Hematopoietic multipotent progenitor cell (in vitro differentiated cells): ENCODE data around the gene NACC1. TPM values are rescaled to one million over a fixed set of nuclear protein-coding genes. Genes with fewer than 3 reads are reported as not detected.

ENCODE experiments used
- DNase-seq, 3 donors: peaks; one replicate each; pipeline ENCODE4 v3.0.0-alpha.2; 2011 to 2015; ENCODE audit warnings: low read depth in 2 of 3, low spot score in 2 of 3
- total RNA-seq: library from RNA; depleted of rRNA; stranded (reverse); fragments of >200 nt; gene quantifications from one replicate; pipeline ENCODE4 v1.2.3, GENCODE V29; 2012

Gene NACC1
- total RNA-seq, 1 donor, result 73.5 TPM

- DNase-seq, result no peak
Observed at GRCh38 chr19:13118424-13119193, 545 bp downstream of the NACC1 start.

DNA sequence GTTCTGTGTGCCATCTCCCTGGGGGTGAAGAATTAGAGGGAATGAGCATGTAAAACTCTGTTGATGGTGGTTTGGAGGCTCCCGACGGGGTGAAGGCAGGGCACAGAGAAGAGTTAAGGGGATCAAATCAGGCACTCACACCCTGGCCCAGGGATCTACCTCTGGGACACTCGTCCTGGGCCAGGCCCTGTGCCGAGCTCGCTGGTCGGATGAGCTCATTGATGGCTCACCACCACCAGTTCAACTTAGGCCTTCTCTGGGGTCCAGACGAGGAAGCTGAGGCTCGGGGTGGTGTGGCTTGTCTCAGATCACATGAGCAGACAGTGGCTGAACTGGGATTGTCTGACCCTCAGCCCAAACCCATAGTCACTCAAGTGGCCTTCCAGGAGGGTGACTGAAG is 1.6 kb downstream of the NACC1 start:
- no peak for DNase-seq

GRCh38 chr19:13120031-13120430 is 2.0 kb downstream of the NACC1 start:
- DNase-seq, result no peak

DNA sequence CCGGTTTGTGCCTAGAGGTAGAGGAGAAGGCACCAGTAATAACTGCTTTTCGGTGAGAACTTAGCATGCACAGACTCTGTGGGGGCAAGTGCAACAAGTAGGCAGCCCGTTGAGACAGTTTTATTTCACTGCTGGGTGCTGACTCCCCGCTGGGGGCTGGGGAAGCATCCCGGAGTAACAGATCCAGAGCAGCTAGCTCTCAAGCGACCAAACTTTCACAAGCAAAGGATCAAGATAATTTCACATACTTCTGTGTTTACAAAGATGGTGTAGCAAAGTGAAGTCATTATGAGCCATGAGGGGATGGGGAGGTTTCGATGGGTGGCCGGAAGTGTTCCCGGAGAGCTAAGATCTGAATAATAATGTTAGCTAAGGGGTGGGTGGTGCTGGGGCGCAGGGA is 2.8 kb downstream of the NACC1 start:
- DNase-seq, result no peak

DNA sequence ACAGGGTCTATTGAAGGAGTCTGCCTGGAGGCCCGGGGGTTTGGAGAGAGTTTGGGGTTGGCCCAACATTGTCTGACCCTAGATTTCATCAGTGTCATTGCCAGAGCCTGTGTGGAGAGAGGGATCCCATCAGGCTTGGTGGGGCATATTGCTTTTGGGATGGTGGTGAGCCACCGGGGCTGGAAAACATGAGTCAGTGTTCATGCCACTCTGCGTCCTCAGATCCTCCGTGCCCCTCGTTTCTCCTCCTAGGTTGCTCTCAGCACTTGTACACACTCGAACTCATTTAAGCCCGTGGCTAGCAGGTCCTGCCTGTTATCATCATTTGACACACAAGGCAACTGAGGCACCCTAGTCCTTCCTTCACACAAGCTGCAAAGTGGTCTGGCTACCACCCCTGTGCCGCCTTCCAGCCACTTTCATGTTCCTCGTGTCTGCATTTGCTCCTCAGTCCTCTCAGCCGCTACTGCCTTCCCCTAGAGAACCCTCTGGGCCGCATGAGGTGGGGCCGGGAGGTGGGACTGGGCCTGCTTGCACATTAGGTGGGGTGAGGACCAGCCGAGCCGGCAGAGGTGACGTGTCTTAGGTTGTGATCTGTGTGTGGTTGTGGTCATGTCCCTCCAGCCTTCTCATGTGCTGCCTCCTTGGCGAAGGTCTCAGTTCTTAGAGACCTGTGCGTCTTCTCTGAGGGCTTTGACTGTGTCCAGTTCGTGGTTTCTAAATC is 3.6 kb downstream of the NACC1 start:
- DNase-seq, result no peak

- DNase-seq, result no peak
Observed at GRCh38 chr19:13122275-13122878, 4.3 kb downstream of the NACC1 start.

GRCh38 chr19:13122980-13123957 is 5.2 kb downstream of the NACC1 start:
- DNase-seq, result no peak

GRCh38 chr19:13127051-13127450 is 9.0 kb downstream of the NACC1 start:
- DNase-seq, result no peak

DNA sequence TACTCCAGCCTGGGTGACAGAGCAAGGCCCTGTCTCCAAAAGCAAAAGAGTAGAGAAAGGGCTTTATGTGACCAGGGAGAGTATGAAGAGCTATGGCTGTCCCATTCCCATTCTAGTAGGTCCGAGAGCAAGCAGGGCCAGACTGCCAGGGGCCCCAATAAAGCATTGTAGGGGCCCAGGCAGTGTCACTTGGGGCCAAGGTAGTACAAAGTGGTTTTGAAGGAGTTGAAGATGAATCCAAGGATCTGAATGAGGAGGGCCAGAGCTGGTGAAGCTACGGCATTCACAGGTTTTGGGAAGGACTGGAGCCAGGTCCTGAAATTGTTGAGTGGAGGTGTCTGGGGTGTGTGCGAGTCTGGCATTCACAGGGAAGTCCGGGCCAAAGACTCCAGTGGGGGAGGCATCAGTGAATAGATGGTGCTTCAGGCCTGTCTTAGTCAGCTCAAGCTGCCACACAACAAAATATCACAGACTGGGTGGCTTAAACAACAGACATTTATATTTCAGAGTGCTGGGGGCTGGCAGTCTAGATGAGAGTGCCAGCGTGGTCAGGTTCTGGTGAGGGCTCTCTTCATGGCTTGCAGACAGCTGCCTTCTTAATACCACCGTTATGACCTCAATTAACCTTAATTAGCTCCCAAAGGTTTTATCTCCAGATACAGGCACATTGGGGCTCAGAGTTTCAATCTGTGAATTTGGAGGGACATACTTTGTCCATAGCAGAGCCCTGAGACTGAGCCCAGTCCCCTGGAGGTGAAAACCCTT is 9.9 kb downstream of the NACC1 start:
- no peak for DNase-seq

- no peak for DNase-seq
Observed at GRCh38 chr19:13128583-13128982, 10.5 kb downstream of the NACC1 start.

- DNase-seq, result no peak
Observed at GRCh38 chr19:13129384-13129783, 11.3 kb downstream of the NACC1 start.

GRCh38 chr19:13130886-13131490 is 12.9 kb downstream of the NACC1 start:
- DNase-seq, result no peak

GRCh38 chr19:13132471-13133180 is 14.6 kb downstream of the NACC1 start:
- DNase-seq, result peak in 2 of 3 donors; percentile 53 to 82

GRCh38 chr19:13133241-13133870 is 15.3 kb downstream of the NACC1 start:
- DNase-seq, result no peak

GRCh38 chr19:13134626-13135025 is 16.6 kb downstream of the NACC1 start:
- no peak for DNase-seq

GRCh38 chr19:13135068-13136062 is 17.3 kb downstream of the NACC1 start:
- DNase-seq, result no peak

DNA sequence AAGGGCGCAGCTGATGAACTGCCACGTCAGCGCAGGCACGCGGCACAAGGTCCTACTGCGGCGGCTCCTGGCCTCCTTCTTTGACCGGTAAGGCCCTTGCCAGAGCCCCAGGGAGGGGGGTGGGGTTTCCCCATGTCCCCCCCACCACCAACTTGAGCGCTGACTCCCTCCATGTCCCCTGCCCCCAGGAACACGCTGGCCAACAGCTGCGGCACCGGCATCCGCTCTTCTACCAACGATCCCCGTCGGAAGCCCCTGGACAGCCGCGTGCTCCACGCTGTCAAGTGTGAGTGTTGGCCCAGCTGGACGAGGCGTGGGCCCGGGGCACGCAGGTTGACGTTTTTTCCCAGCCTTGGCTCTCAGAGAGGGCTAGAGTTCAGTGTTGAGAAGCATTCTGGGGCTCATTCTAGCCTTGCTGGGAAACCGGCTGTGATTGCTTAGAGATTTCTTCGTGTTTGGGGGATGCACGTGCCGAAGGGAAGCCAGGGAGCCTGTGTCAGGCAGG is 19.3 kb downstream of the NACC1 start:
- no peak for DNase-seq
